Kidney epithelial cell (primary cell): ENCODE data around the gene NOLC1. TPM values are rescaled to one million over a fixed set of nuclear protein-coding genes. Genes with fewer than 3 reads are reported as not detected.

Source experiments
- DNase-seq: peaks from one replicate; pipeline ENCODE4 v3.0.0-alpha.2; 2010; ENCODE audit warnings: low read depth
- H3K27me3 ChIP-seq: 2 replicates; pipeline ENCODE4 v1.6.0; 2011; ENCODE audit warnings: low read length; ENCODE audit not compliant: control insufficient read depth, insufficient read depth
- H3K36me3 ChIP-seq: 2 replicates; pipeline ENCODE4 v1.5.1; 2011; ENCODE audit warnings: low read length; ENCODE audit not compliant: control insufficient read depth, insufficient read depth
- H3K4me3 ChIP-seq: 2 replicates; pipeline ENCODE4 v1.5.1; 2011; ENCODE audit warnings: low read depth, mild to moderate bottlenecking, control low read depth, low read length
- CTCF ChIP-seq: IDR thresholded peaks from 2 replicates; pipeline ENCODE4 v1.5.1; 2011; ENCODE audit warnings: mild to moderate bottlenecking, moderate library complexity, low read length, control low read depth, inconsistent platforms; ENCODE audit not compliant: insufficient read depth, poor library complexity, severe bottlenecking
- total RNA-seq: library from RNA; depleted of rRNA; stranded (reverse); fragments of >200 nt; gene quantifications from 2 replicates; pipeline ENCODE4 v1.2.3, GENCODE V29; 2015

NOLC1 gene
- total RNA-seq, 1 donor from 2014 or later, result 97.1 TPM

GRCh38 chr10:102120991-102121738 lies 31.0 kb upstream of the NOLC1 start:
- no peak for TF ChIP-seq CTCF
- DNase-seq, result no peak
- no peaks in the 10 kb centered on the region for H3K36me3 ChIP-seq
- no peaks in the 10 kb centered on the region for H3K27me3 ChIP-seq
- H3K4me3 ChIP-seq, result peak overlapping the region; percentile 90

- Histone ChIP-seq H3K4me3 (no peak overlapping the region), H3K36me3 (no peaks in the 10 kb centered on the region)
Measured at GRCh38 chr10:102121739-102122372, 30.3 kb upstream of the NOLC1 start.

GRCh38 chr10:102122450-102122849 lies 29.7 kb upstream of the NOLC1 start:
- no peak for DNase-seq
- Histone ChIP-seq H3K4me3 (no peak overlapping the region), H3K27me3 (no peaks in the 10 kb centered on the region), H3K36me3 (no peaks in the 10 kb centered on the region)
- no peak for TF ChIP-seq CTCF

More at GRCh38 chr10:102121739-102122372, 30.3 kb upstream of the NOLC1 start:
- TF ChIP-seq CTCF, result no peak
- DNase-seq, result no peak
- H3K27me3 ChIP-seq, result no peaks in the 10 kb centered on the region

GRCh38 chr10:102123223-102123622 lies 29.0 kb upstream of the NOLC1 start:
- no peaks in the 10 kb centered on the region for H3K36me3 ChIP-seq
- no peaks in the 10 kb centered on the region for H3K27me3 ChIP-seq
- TF ChIP-seq CTCF, result no peak

GRCh38 chr10:102131286-102132170 lies 20.7 kb upstream of the NOLC1 start:
- Histone ChIP-seq H3K36me3 (no peaks in the 10 kb centered on the region), H3K4me3 (no peak overlapping the region), H3K27me3 (no peaks in the 10 kb centered on the region)
- no peak for TF ChIP-seq CTCF
- DNase-seq, result no peak

More at GRCh38 chr10:102123223-102123622, 29.0 kb upstream of the NOLC1 start:
- no peak for DNase-seq
- H3K4me3 ChIP-seq, result no peak overlapping the region
